Astrocyte (in vitro differentiated cells and primary cell): ENCODE measurements around the gene DNMT3B. TPM values are rescaled to one million over a fixed set of nuclear protein-coding genes. Genes with fewer than 3 reads are reported as not detected.

Source experiments
- DNase-seq: peaks from one replicate; pipeline ENCODE4 v3.0.0-alpha.2; 2010; ENCODE audit warnings: low read depth
- FAIRE-seq: peaks from 2 replicates; lab custom pipeline; 2011; peaks lifted over from hg19 to GRCh38; lab: Jason Lieb, UNC
- H2AFZ ChIP-seq: 2 replicates; pipeline ENCODE4 v1.6.0; 2012; ENCODE audit warnings: low read depth, low read length, inconsistent platforms
- H3K27ac ChIP-seq: 2 replicates; pipeline ENCODE4 v1.5.1; 2011; ENCODE audit warnings: low read depth, low read length, inconsistent platforms
- H3K27me3 ChIP-seq: 2 replicates; pipeline ENCODE4 v1.6.0; 2011; ENCODE audit warnings: low read length, inconsistent platforms; ENCODE audit not compliant: insufficient read depth
- H3K36me3 ChIP-seq: 2 replicates; pipeline ENCODE4 v1.5.1; 2011; ENCODE audit warnings: low read length, inconsistent platforms; ENCODE audit not compliant: insufficient read depth
- H3K4me1 ChIP-seq: 2 replicates; pipeline ENCODE4 v1.5.1; 2011; ENCODE audit warnings: low read length, inconsistent platforms; ENCODE audit not compliant: insufficient read depth
- H3K4me2 ChIP-seq: 2 replicates; pipeline ENCODE4 v1.6.0; 2012; ENCODE audit warnings: low read length, inconsistent platforms
- H3K4me3 ChIP-seq: 2 replicates; pipeline ENCODE4 v1.5.1; 2011; ENCODE audit warnings: low read depth, mild to moderate bottlenecking, low read length, inconsistent platforms; ENCODE audit not compliant: insufficient read depth
- H3K79me2 ChIP-seq: 2 replicates; pipeline ENCODE4 v1.6.0; 2012; ENCODE audit warnings: mild to moderate bottlenecking, low read length, inconsistent platforms; ENCODE audit not compliant: insufficient read depth
- H3K9ac ChIP-seq: 2 replicates; pipeline ENCODE4 v1.6.0; 2012; ENCODE audit warnings: mild to moderate bottlenecking, low read length, inconsistent platforms
- H3K9me3 ChIP-seq: 2 replicates; pipeline ENCODE4 v1.5.1; 2012; ENCODE audit warnings: low read depth, mild to moderate bottlenecking, low read length, inconsistent platforms; ENCODE audit not compliant: insufficient read depth
- H4K20me1 ChIP-seq: 2 replicates; pipeline ENCODE4 v1.6.0; 2012; ENCODE audit warnings: low read length, inconsistent platforms; ENCODE audit not compliant: insufficient read depth
- H3K27ac Mint-ChIP-seq: one replicate; pipeline ENCODE4 v1.8.0; 2021; ENCODE audit warnings: mild to moderate bottlenecking, mixed read lengths; ENCODE audit not compliant: unreplicated experiment
- H3K27me3 Mint-ChIP-seq: one replicate; pipeline ENCODE4 v1.8.0; 2021; ENCODE audit warnings: low read depth, mixed read lengths; ENCODE audit not compliant: unreplicated experiment
- H3K36me3 Mint-ChIP-seq: one replicate; pipeline ENCODE4 v1.8.0; 2021; ENCODE audit warnings: low read depth, mixed read lengths; ENCODE audit not compliant: unreplicated experiment
- H3K4me1 Mint-ChIP-seq: one replicate; pipeline ENCODE4 v1.8.0; 2021; ENCODE audit warnings: low read depth, mixed read lengths; ENCODE audit not compliant: unreplicated experiment
- H3K4me3 Mint-ChIP-seq: one replicate; pipeline ENCODE4 v1.8.0; 2021; ENCODE audit warnings: mild to moderate bottlenecking, moderate library complexity, mixed read lengths; ENCODE audit not compliant: unreplicated experiment
- H3K9me3 Mint-ChIP-seq: one replicate; pipeline ENCODE4 v1.8.0; 2021; ENCODE audit warnings: mild to moderate bottlenecking, mixed read lengths; ENCODE audit not compliant: unreplicated experiment
- EZH2 ChIP-seq: IDR thresholded peaks from 2 replicates; pipeline ENCODE4 v1.6.1; 2012; ENCODE audit warnings: mild to moderate bottlenecking, low read length, inconsistent platforms; ENCODE audit not compliant: insufficient read depth
- total RNA-seq: library from RNA; stranded (reverse); gene quantifications from 2 replicates; pipeline ENCODE4 v1.2.1, GENCODE V29; 2021
- TF ChIP-seq, protein P1 (sequence below): IDR thresholded peaks from 2 replicates; pipeline ENCODE4 v1.5.1; 2011; ENCODE audit warnings: low read depth, mild to moderate bottlenecking, inconsistent platforms, low read length, moderate library complexity; ENCODE audit not compliant: insufficient read depth

DNMT3B gene
- total RNA-seq, 1 donor from 2014 or later: 5.0 TPM

- H3K9me3 Mint-ChIP-seq: no peaks in the 10 kb centered on the region
- TF ChIP-seq EZH2: no peak
- TF ChIP-seq, protein P1, sequence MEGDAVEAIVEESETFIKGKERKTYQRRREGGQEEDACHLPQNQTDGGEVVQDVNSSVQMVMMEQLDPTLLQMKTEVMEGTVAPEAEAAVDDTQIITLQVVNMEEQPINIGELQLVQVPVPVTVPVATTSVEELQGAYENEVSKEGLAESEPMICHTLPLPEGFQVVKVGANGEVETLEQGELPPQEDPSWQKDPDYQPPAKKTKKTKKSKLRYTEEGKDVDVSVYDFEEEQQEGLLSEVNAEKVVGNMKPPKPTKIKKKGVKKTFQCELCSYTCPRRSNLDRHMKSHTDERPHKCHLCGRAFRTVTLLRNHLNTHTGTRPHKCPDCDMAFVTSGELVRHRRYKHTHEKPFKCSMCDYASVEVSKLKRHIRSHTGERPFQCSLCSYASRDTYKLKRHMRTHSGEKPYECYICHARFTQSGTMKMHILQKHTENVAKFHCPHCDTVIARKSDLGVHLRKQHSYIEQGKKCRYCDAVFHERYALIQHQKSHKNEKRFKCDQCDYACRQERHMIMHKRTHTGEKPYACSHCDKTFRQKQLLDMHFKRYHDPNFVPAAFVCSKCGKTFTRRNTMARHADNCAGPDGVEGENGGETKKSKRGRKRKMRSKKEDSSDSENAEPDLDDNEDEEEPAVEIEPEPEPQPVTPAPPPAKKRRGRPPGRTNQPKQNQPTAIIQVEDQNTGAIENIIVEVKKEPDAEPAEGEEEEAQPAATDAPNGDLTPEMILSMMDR: no peak
- Histone ChIP-seq H3K79me2 (no peaks in the 10 kb centered on the region), H3K4me2 (no peak overlapping the region), H3K9ac (no peak overlapping the region), H3K27me3 (no peaks in the 10 kb centered on the region), H3K4me1 (no peaks in the 10 kb centered on the region), H4K20me1 (no peaks in the 10 kb centered on the region), H3K36me3 (peaks cover 11% of the 10 kb centered on the region), H3K27ac (no peak overlapping the region), H2AFZ (no peak overlapping the region), H3K4me3 (no peak overlapping the region), H3K9me3 (no peaks in the 10 kb centered on the region)
- H3K27me3 Mint-ChIP-seq: no peaks in the 10 kb centered on the region
- DNase-seq: no peak
- peaks cover 15% of the 10 kb centered on the region for H3K36me3 Mint-ChIP-seq
- no peak overlapping the region for H3K4me3 Mint-ChIP-seq
- H3K4me1 Mint-ChIP-seq: peaks cover 8% of the 10 kb centered on the region
- H3K27ac Mint-ChIP-seq: no peak overlapping the region
- FAIRE-seq: no peak
Observed at GRCh38 chr20:32806356-32806755, 44.2 kb downstream of the DNMT3B start.

GRCh38 chr20:32807706-32808105 lies 45.5 kb downstream of the DNMT3B start:
- Mint-ChIP-seq H3K36me3 (peaks cover 10% of the 10 kb centered on the region), H3K4me1 (peaks cover 8% of the 10 kb centered on the region), H3K9me3 (no peaks in the 10 kb centered on the region), H3K27me3 (no peaks in the 10 kb centered on the region), H3K4me3 (no peak overlapping the region), H3K27ac (no peak overlapping the region)
- H3K4me1 ChIP-seq: no peaks in the 10 kb centered on the region
- H3K79me2 ChIP-seq: no peaks in the 10 kb centered on the region
- no peaks in the 10 kb centered on the region for H3K27me3 ChIP-seq
- no peaks in the 10 kb centered on the region for H3K9me3 ChIP-seq
- FAIRE-seq: no peak
- DNase-seq: no peak
- H2AFZ ChIP-seq: no peak overlapping the region
- H3K4me2 ChIP-seq: no peak overlapping the region
- no peak overlapping the region for H3K27ac ChIP-seq
- TF ChIP-seq, protein P1: no peak
- TF ChIP-seq EZH2: no peak
- no peak overlapping the region for H3K9ac ChIP-seq
- H4K20me1 ChIP-seq: no peaks in the 10 kb centered on the region
- no peak overlapping the region for H3K4me3 ChIP-seq
- peaks cover 11% of the 10 kb centered on the region for H3K36me3 ChIP-seq

GRCh38 chr20:32808438-32808837 lies 46.3 kb downstream of the DNMT3B start:
- FAIRE-seq: no peak
- Mint-ChIP-seq H3K36me3 (peaks cover 6% of the 10 kb centered on the region), H3K4me1 (peaks cover 8% of the 10 kb centered on the region), H3K9me3 (no peaks in the 10 kb centered on the region), H3K4me3 (no peak overlapping the region), H3K27ac (no peak overlapping the region), H3K27me3 (no peaks in the 10 kb centered on the region)
- H4K20me1 ChIP-seq: no peaks in the 10 kb centered on the region
- TF ChIP-seq EZH2: no peak
- TF ChIP-seq, protein P1: no peak
- H3K27me3 ChIP-seq: no peaks in the 10 kb centered on the region
- no peak overlapping the region for H3K4me2 ChIP-seq
- no peak overlapping the region for H2AFZ ChIP-seq
- no peak overlapping the region for H3K27ac ChIP-seq
- no peak for DNase-seq
- H3K36me3 ChIP-seq: peaks cover 9% of the 10 kb centered on the region
- no peak overlapping the region for H3K4me3 ChIP-seq
- H3K4me1 ChIP-seq: no peaks in the 10 kb centered on the region
- H3K79me2 ChIP-seq: no peaks in the 10 kb centered on the region
- H3K9ac ChIP-seq: no peak overlapping the region
- no peaks in the 10 kb centered on the region for H3K9me3 ChIP-seq
